ENCODE results near the gene DMAC2. TPM values are rescaled to one million over a fixed set of nuclear protein-coding genes. Genes with fewer than 3 reads are reported as not detected.
A peak's percentile ranks its signal among the peaks of the same experiment; 100 is the strongest.
"Not testable (repeated sequence)": the region's sequence is repeated elsewhere in the genome, so short reads cannot be mapped to it uniquely, and the experiment has no call there.

The DMAC2 gene
- 10 to 100 TPM; 37.6 to 67.0 (median 51.4) TPM for total RNA-seq

- 0 to 1% methylated on average over 13 to 16 of the region's 40 CpGs for WGBS, 2 donors (ENCODE audit: low coverage in 1 of 2)
- H3K9me3 ChIP-seq = no peaks in the 10 kb centered on the region
- H3K4me1 ChIP-seq = peaks cover 0 to 20% (median 0%) of the 10 kb centered on the region in 3 donors
- peak within 1 kb of the TSS; percentile 72 for H3K4me3 ChIP-seq
- H3K27ac ChIP-seq = peak within 1 kb of the TSS; percentile 89 to 95 (median 94)
- H3K36me3 ChIP-seq = peaks cover 0 to 37% of the 10 kb centered on the region in 2 donors
- peaks cover 25% of the 10 kb centered on the region for H3K27me3 ChIP-seq
- TF ChIP-seq EP300 (IDR thresholded peaks at IDR 0.05) (no peak), POLR2A (IDR thresholded peaks at IDR 0.05) (peak; percentile 55 to 74), POLR2AphosphoS5 (IDR thresholded peaks at IDR 0.05) (peak; percentile 86), CTCF (IDR thresholded peaks at IDR 0.05) (peak in 3 of 4 experiments; percentile 33 to 73 (median 38))
- ATAC-seq = peak; percentile 99
These were observed at the start of gene DMAC2 for GRCh38 chr19:41439441-41440222. Gene DMAC2, minus strand, starts transcription at chr19:41439912. Its CDS starts 13 bp downstream, at chr19:41439899.

DNA sequence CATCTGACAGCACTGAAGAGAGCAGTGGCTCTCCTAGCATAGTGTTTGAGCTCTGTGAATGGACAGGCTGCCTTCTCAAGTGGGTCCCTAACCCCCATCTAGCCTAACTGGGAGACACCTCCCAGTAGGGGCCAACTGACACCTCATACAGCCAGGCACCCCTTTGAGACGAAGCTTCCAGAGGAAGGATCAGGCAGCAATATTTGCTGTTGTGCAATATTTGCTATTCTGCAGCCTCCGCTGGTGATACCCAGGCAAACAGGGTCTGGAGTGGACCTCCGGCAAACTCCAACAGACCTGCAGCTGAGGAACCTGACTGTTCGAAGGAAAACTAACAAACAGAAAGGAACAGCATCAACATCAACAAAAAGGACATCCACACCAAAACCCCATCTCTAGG, 47.2 kb upstream of the DMAC2 start:
- H3K4me3 ChIP-seq, H3K27ac ChIP-seq, H3K4me1 ChIP-seq, ATAC-seq, H3K36me3 ChIP-seq: not testable (repeated sequence)
- H3K27me3 ChIP-seq = peaks cover 47% of the 10 kb centered on the region
- H3K9me3 ChIP-seq = peaks cover 0 to 23% (median 0%) of the 10 kb centered on the region in 3 donors
- 93% methylated on average over 3 of the region's 4 CpGs; no CpG with 5 or more reads in 1 of the 2 donors for WGBS, 2 donors (ENCODE audit: low coverage in 1 of 2)

DNA sequence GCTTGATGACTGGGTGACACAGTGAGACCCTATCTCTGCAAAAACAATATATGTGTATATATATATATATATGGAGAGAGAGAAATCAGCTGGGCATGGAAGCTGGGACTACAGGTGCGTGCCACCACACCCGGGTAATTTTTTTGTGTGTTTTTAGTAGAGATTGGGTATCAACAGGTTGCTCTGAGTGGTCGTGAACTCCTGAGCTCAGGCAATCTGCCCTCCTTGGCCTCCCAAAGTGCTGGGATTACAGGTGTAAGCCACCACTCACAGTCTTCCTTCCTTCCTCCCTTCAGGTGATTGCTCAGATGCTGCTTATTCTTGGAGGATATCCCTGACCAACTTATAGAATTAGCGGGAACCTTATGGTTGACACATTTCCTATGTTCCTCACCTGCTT, 45.1 kb upstream of the DMAC2 start:
- no peaks in the 10 kb centered on the region for H3K36me3 ChIP-seq
- no peak overlapping the region for H3K27ac ChIP-seq
- TF ChIP-seq POLR2AphosphoS5 (IDR thresholded peaks at IDR 0.05) (no peak), CTCF (IDR thresholded peaks at IDR 0.05) (no peak), EP300 (IDR thresholded peaks at IDR 0.05) (no peak), POLR2A (IDR thresholded peaks at IDR 0.05) (no peak)
- H3K4me1 ChIP-seq = no peaks in the 10 kb centered on the region
- peaks cover 0 to 17% (median 0%) of the 10 kb centered on the region in 3 donors for H3K9me3 ChIP-seq
- peaks cover 62% of the 10 kb centered on the region for H3K27me3 ChIP-seq
- no peak for ATAC-seq
- WGBS, 2 donors (ENCODE audit: low coverage in 1 of 2) = 68 to 78% methylated on average over 3 to 4 of the region's 4 CpGs
- H3K4me3 ChIP-seq = no peak overlapping the region

- TF ChIP-seq CTCF (IDR thresholded peaks at IDR 0.05) = no peak
- no peak for TF ChIP-seq POLR2A (IDR thresholded peaks at IDR 0.05)
- TF ChIP-seq EP300 (IDR thresholded peaks at IDR 0.05) = no peak
- no peak for TF ChIP-seq POLR2AphosphoS5 (IDR thresholded peaks at IDR 0.05)
- 74 to 78% methylated on average over 6 to 7 of the region's 12 CpGs for WGBS, 2 donors (ENCODE audit: low coverage in 1 of 2)
- peaks cover 75% of the 10 kb centered on the region for H3K27me3 ChIP-seq
- H3K27ac ChIP-seq = peak overlapping the region in 3 of 4 donors; percentile 54 to 65 (median 55)
- ATAC-seq = no peak
- no peak overlapping the region for H3K4me3 ChIP-seq
- H3K4me1 ChIP-seq = no peaks in the 10 kb centered on the region
- no peaks in the 10 kb centered on the region for H3K36me3 ChIP-seq
- no peaks in the 10 kb centered on the region for H3K9me3 ChIP-seq
These were observed 40.6 kb upstream of the DMAC2 start for GRCh38 chr19:41480336-41480735.

DNA sequence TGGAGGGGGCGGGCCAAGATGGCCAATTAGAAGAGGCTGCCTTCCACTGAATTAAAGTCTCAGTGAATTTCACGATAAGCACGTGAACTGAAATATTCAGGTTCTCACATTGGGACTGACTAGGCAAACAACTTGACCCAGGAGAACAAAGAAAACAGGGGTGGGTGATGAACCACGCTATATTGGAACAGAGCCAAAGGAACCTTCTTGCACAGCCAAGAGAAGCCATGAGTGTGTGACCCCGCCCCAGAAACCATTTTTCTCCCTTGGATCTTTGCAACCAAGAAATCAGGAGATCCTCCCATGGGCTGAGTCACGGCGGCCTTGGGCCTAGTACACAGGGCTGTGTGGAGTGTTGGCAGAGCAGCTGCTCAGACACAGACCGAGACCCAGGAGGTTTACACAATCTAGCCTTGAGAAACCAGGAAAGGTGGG, 40.1 kb upstream of the DMAC2 start:
- H3K4me3 ChIP-seq = no peak overlapping the region
- no peaks in the 10 kb centered on the region for H3K4me1 ChIP-seq
- H3K27me3 ChIP-seq = peaks cover 75% of the 10 kb centered on the region
- H3K27ac ChIP-seq = peak overlapping the region in 3 of 4 donors; percentile 54 to 65 (median 55)
- H3K9me3 ChIP-seq = no peaks in the 10 kb centered on the region
- TF ChIP-seq POLR2AphosphoS5 (IDR thresholded peaks at IDR 0.05) (peak; percentile 6), POLR2A (IDR thresholded peaks at IDR 0.05) (no peak)
- WGBS, 2 donors (ENCODE audit: low coverage in 1 of 2) = 54 to 68% methylated on average over 4 to 6 of the region's 8 CpGs
- peak; percentile 71 for ATAC-seq
- H3K36me3 ChIP-seq = no peaks in the 10 kb centered on the region
